K562 (cell line): ENCODE results near the gene C1QA. TPM values are rescaled to one million over a fixed set of nuclear protein-coding genes. Genes with fewer than 3 reads are reported as not detected.

Experiments
- ATAC-seq: fragments of 200-7000 bp; cut with Tn5 transposase; 3 replicates; pipeline ENCODE4 v1.9.1; 2020; ENCODE audit warnings: moderate library complexity
- BruUV-seq: library from RNA; stranded (reverse); fragments of 400-500 nt; replicated peaks from 2 replicates; lab custom pipeline; 2021; lab: Mats Ljungman, UMichigan
- CTCF ChIA-PET: fragments of 300-600 bp; formaldehyde crosslinking; extraction: SDS; loops from one replicate; lab custom pipeline; 2021; ENCODE audit warnings: low intra/inter-chr PET ratio; lab: Yijun Ruan, JAX
- POLR2A ChIA-PET: fragments of 300-600, 350-650 bp; sonication (Branson Sonifier 250); formaldehyde crosslinking; extraction: SDS; loops from one replicate; lab custom pipeline; 2021; ENCODE audit warnings: antibody characterized with exemption, inconsistent platforms; lab: Yijun Ruan, JAX
- DNase-seq, 4 experiments: peaks; one replicate each; pipeline versions ENCODE4 v3.0.0 to v3.0.0-alpha.2; 2011 to 2018; ENCODE audit warnings: low spot score in 3 of 4, mixed read lengths in 3 of 4; ENCODE audit errors: extremely low read depth in 1 of 4
- FAIRE-seq: peaks from 2 replicates; lab custom pipeline; 2011; peaks lifted over from hg19 to GRCh38; lab: Jason Lieb, UNC
- H2AFZ ChIP-seq: 2 replicates; pipeline ENCODE4 v1.6.0; 2011; ENCODE audit warnings: low read depth, low read length, control low read depth, inconsistent platforms
- H3K27ac ChIP-seq: fragments of 200-600 bp; 3 replicates; pipeline ENCODE4 v1.8.0; 2011; ENCODE audit warnings: low read depth, mild to moderate bottlenecking, control low read depth, inconsistent platforms, low read length, moderate library complexity, mixed read lengths; ENCODE audit errors: extremely low read depth
- H3K27me3 ChIP-seq, 2 experiments: fragments of 300-600 bp in 1 of 2; 2 replicates in 1 of 2; 3 replicates in 1 of 2; pipeline versions ENCODE4 v1.6.0 to v1.8.0; 2011; ENCODE audit warnings: inconsistent platforms in 2 of 2, low read length in 2 of 2, mild to moderate bottlenecking in 1 of 2, mixed read lengths in 1 of 2, moderate library complexity in 1 of 2; ENCODE audit not compliant: control insufficient read depth in 2 of 2, insufficient read depth in 2 of 2
- H3K36me3 ChIP-seq: fragments of 300-600 bp; 3 replicates; pipeline ENCODE4 v1.8.0; 2011; ENCODE audit warnings: mild to moderate bottlenecking, low read length, inconsistent platforms; ENCODE audit not compliant: control insufficient read depth, insufficient read depth
- H3K4me1 ChIP-seq, 2 experiments: fragments of 200-600 bp in 1 of 2; replicated peaks in 1 of 2; 2 replicates in 1 of 2; 3 replicates in 1 of 2; pipeline versions ENCODE4 v1.5.1 to v1.8.0; 2011; ENCODE audit warnings: inconsistent platforms in 2 of 2, low read length in 2 of 2, mild to moderate bottlenecking in 1 of 2, mixed read lengths in 1 of 2, moderate library complexity in 1 of 2; ENCODE audit not compliant: control insufficient read depth in 2 of 2, insufficient read depth in 2 of 2
- H3K4me2 ChIP-seq: 2 replicates; pipeline ENCODE4 v1.6.1; 2011; ENCODE audit warnings: low read length, control low read depth, inconsistent platforms, mixed read lengths; ENCODE audit not compliant: insufficient read depth
- H3K4me3 ChIP-seq: fragments of 200-600 bp; sonication (generic), shearing (Covaris generic); 2 replicates; pipeline ENCODE4 v1.5.1; 2016; ENCODE audit warnings: control low read depth, inconsistent platforms
- H3K79me2 ChIP-seq: fragments of 200-600 bp; 3 replicates; pipeline ENCODE4 v1.8.0; 2011; ENCODE audit warnings: low read length, inconsistent platforms; ENCODE audit not compliant: control insufficient read depth, insufficient read depth
- H3K9ac ChIP-seq, 2 experiments: 2 replicates each; pipeline versions ENCODE4 v1.6.0 to v1.6.1; 2011; ENCODE audit warnings: low read depth in 2 of 2, low read length in 2 of 2, control low read depth in 1 of 2, inconsistent platforms in 1 of 2, mild to moderate bottlenecking in 1 of 2, mixed read lengths in 1 of 2; ENCODE audit not compliant: insufficient read depth in 1 of 2
- H3K9me1 ChIP-seq: one replicate; pipeline ENCODE4 v1.6.0; 2011; ENCODE audit warnings: inconsistent platforms, mild to moderate bottlenecking, low read length, moderate library complexity; ENCODE audit not compliant: control insufficient read depth, insufficient read depth
- H3K9me3 ChIP-seq: replicated peaks from 2 replicates; pipeline ENCODE4 v1.5.1; 2011; ENCODE audit warnings: low read depth, low read length, inconsistent platforms; ENCODE audit not compliant: control insufficient read depth, insufficient read depth
- H4K20me1 ChIP-seq: replicated peaks from 2 replicates; pipeline ENCODE4 v1.6.1; 2011; ENCODE audit warnings: low read length, inconsistent platforms, mixed read lengths; ENCODE audit not compliant: control insufficient read depth, insufficient read depth
- CTBP1 ChIP-seq: fragments of 450-650 bp; IDR thresholded peaks from 2 replicates; pipeline ENCODE4 v1.6.1; 2016; ENCODE audit warnings: borderline replicate concordance
- FOXM1 ChIP-seq, 2 experiments: fragments of 450-650 bp in 1 of 2; sonication (generic) in 1 of 2; formaldehyde crosslinking in 1 of 2; IDR thresholded peaks; 2 replicates each; pipeline versions ENCODE4 v1.6.1 to v1.9.0; 2017 to 2022; ENCODE audit warnings: low read depth in 2 of 2, mild to moderate bottlenecking in 2 of 2, missing genetic modification reagents in 1 of 2, moderate library complexity in 1 of 2
- MCM2 ChIP-seq: fragments of 450-650 bp; IDR thresholded peaks from 2 replicates; pipeline ENCODE4 v1.6.1; 2017; ENCODE audit warnings: low read depth, mild to moderate bottlenecking
- MCM7 ChIP-seq, 2 experiments: fragments of 450-650 bp; IDR thresholded peaks; 2 replicates each; pipeline ENCODE4 v1.6.1; 2016 to 2018
- MECOM ChIP-seq: fragments of 250-450 bp; sonication (Bioruptor Pico); IDR thresholded peaks from 2 replicates; pipeline ENCODE4 v1.8.0; 2022; ENCODE audit warnings: inconsistent platforms
- MYBL2 ChIP-seq, 2 experiments: fragments of 450-650 bp in 1 of 2; sonication (generic) in 1 of 2; formaldehyde crosslinking in 1 of 2; IDR thresholded peaks; 2 replicates each; pipeline versions ENCODE4 v1.6.1 to v1.8.1; 2017 to 2022; ENCODE audit warnings: borderline replicate concordance in 1 of 2, inconsistent platforms in 1 of 2, low read depth in 1 of 2, mild to moderate bottlenecking in 1 of 2, missing genetic modification reagents in 1 of 2, moderate library complexity in 1 of 2
- NEUROD1 ChIP-seq: fragments of 150-350 bp; IDR thresholded peaks from 2 replicates; pipeline ENCODE4 v1.6.1; 2014; ENCODE audit warnings: borderline replicate concordance, low read length, low read depth; ENCODE audit not compliant: partially characterized antibody
- NFATC3 ChIP-seq: fragments of 450-650 bp; IDR thresholded peaks from 2 replicates; pipeline ENCODE4 v1.6.1; 2017; ENCODE audit warnings: mild to moderate bottlenecking
- POLR3A ChIP-seq: IDR thresholded peaks from 2 replicates; pipeline ENCODE4 v1.6.1; 2011; ENCODE audit warnings: borderline replicate concordance, mild to moderate bottlenecking, moderate library complexity; ENCODE audit not compliant: insufficient read length, insufficient read depth; ENCODE audit errors: extremely low read depth
- PRPF4 ChIP-seq: fragments of 200-400 bp; formaldehyde crosslinking; IDR thresholded peaks from one replicate; pipeline ENCODE4 v1.6.1; 2017; ENCODE audit warnings: low read length, low read depth, mild to moderate bottlenecking; ENCODE audit not compliant: insufficient read depth, poor library complexity, severe bottlenecking
- STAT5A ChIP-seq: IDR thresholded peaks from 2 replicates; pipeline ENCODE4 v1.6.1; 2012; ENCODE audit warnings: low read length, inconsistent platforms, borderline replicate concordance
- ZFP1 ChIP-seq: fragments of 450-650 bp; formaldehyde crosslinking; IDR thresholded peaks from 2 replicates; pipeline ENCODE4 v1.4.0; 2020; ENCODE audit warnings: mild to moderate bottlenecking, mixed read lengths
- ZNF197 ChIP-seq: fragments of 200-800 bp; sonication (Bioruptor generic); IDR thresholded peaks from 2 replicates; pipeline ENCODE4 v1.6.1; 2016; ENCODE audit warnings: low read depth, missing genetic modification characterization, missing compliant biosample characterization
- ZNF217 ChIP-seq: sonication (generic); formaldehyde crosslinking; IDR thresholded peaks from 2 replicates; pipeline ENCODE4 v1.8.0; 2022; ENCODE audit warnings: mild to moderate bottlenecking, missing genetic modification reagents
- ZNF507 ChIP-seq: conservative IDR thresholded peaks from 2 replicates; pipeline ENCODE4 v1.6.1; 2017; ENCODE audit warnings: missing genetic modification characterization, missing compliant biosample characterization
- ZNF586 ChIP-seq: fragments of 450-650 bp; formaldehyde crosslinking; conservative IDR thresholded peaks from 2 replicates; pipeline ENCODE4 v1.4.0; 2020; ENCODE audit warnings: mild to moderate bottlenecking, moderate library complexity
- ZNF75A ChIP-seq: fragments of 450-650 bp; formaldehyde crosslinking; IDR thresholded peaks from 2 replicates; pipeline ENCODE4 v1.4.0; 2020; ENCODE audit warnings: mild to moderate bottlenecking
- WGBS: fragments of 100-300 bp; shearing (Covaris generic); methylation state at CpG from one replicate; pipeline ENCODE4 v1.1.6; 2016; ENCODE audit warnings: low coverage, mixed read lengths; ENCODE audit not compliant: insufficient coverage; ENCODE audit errors: missing lambda C conversion rate; 5-methylcytosine and 5-hydroxymethylcytosine counted together
- in situ Hi-C: fragments of 300-500 bp; cut with MboI; formaldehyde crosslinking; loops from 4 replicates; pipeline ENCODE4 v1.15.0; 2018; ENCODE audit warnings: inconsistent platforms, mixed read lengths
- intact Hi-C: fragments of 100-400 bp; cut with micrococcal nuclease; formaldehyde crosslinking; loops from 2 replicates; pipeline ENCODE4 v1.14.2; 2022
- polyA plus RNA-seq, 8 experiments: library from polyadenylated mRNA; depleted of rRNA in 4 of 8; stranded (reverse) in 5 of 8; unstranded in 3 of 8; fragments of >200 nt; fragmentation: Nextera tagmentation in 2 of 8; fragmentation: Illumina TruSeq in 1 of 8; extraction: Ambion mirVana in 2 of 8; extraction: Trizol in 1 of 8; gene quantifications; 2 replicates each; pipeline versions ENCODE4 v1.2.1 to v1.2.3, GENCODE V29; 2011 to 2014; ENCODE audit warnings: inconsistent platforms in 1 of 8, missing spikeins in 1 of 8
- total RNA-seq, 7 experiments: library from RNA; depleted of rRNA in 6 of 7; stranded (reverse); fragments of >200 nt in 6 of 7; fragmentation: Illumina TruSeq in 2 of 7; extraction: Trizol in 2 of 7; gene quantifications; 2 replicates each; pipeline versions ENCODE4 v1.2.1 to v1.2.3, GENCODE V29; 2011 to 2021; ENCODE audit warnings: low replicate concordance in 1 of 7

The C1QA gene
- total and polyA plus RNA-seq, 9 of the 15 experiments (the other 6 are each of a cell fraction or from before 2014, with no cell fraction given), result 0.71 TPM; not detected in 8

DNA sequence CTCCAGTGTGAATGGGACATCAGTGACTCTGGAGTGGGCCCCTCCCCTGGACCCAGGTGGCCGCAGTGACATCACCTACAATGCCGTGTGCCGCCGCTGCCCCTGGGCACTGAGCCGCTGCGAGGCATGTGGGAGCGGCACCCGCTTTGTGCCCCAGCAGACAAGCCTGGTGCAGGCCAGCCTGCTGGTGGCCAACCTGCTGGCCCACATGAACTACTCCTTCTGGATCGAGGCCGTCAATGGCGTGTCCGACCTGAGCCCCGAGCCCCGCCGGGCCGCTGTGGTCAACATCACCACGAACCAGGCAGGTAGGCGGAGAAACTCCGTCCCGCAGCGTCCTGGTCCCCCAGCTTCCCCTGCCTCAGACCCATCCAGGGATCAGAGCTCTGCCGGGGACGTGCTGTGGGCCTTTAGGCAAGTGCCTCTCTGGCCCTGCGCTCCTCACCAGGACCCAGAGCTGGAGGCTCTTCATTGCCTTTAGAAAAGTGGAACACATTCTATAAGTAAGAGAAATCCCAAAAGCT, 47.5 kb upstream of the C1QA start:
- in situ Hi-C loops (no loop called here), intact Hi-C loops (no loop called here)
- ATAC-seq (no peak), FAIRE-seq (no peak), DNase-seq (no peak)
- Histone ChIP-seq H3K27ac (no peak overlapping the region), H3K9ac (no peak overlapping the region), H4K20me1 (peaks cover 23% of the 10 kb centered on the region), H3K27me3 (peaks cover 31 to 87% of the 10 kb centered on the region in 2 experiments; a peak in 4 of 5 replicates), H3K4me3 (no peak overlapping the region), H3K4me2 (no peak overlapping the region), H3K36me3 (no peaks in the 10 kb centered on the region), H3K9me3 (no peaks in the 10 kb centered on the region), H2AFZ (no peak overlapping the region), H3K4me1 (peaks cover 0 to 13% of the 10 kb centered on the region in 2 experiments; a peak in 1 of 5 replicates), H3K79me2 (no peaks in the 10 kb centered on the region), H3K9me1 (peaks cover 2% of the 10 kb centered on the region)
- BruUV-seq, result no TSS peak
- ChIA-PET CTCF (no interaction called here), POLR2A (no interaction called here)
- under 1% methylated on average over 24 of the region's 24 CpGs for WGBS
- no peak for TF ChIP-seq ZNF507

DNA sequence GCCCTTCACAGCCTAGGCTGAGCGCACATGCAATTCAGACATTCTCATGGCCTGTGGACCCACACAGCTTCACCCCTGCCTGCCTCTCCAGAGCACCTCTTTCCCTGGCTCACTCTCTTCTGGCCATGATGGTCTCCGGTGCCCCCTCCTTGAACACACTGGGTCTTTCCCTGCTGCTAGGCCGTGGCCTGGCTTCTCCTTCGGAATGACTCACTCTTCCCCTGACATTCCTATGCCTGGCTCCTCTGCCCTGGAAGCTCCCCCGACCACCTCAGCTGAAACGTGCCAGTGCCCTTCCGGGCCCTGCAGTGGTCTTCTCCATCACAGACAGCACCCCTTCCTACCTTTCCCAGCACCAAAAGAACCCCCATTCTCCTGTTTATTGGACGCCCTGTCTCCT, 44.9 kb upstream of the C1QA start:
- H3K27me3 ChIP-seq, result peaks cover 34 to 85% of the 10 kb centered on the region in 2 experiments; a peak in 4 of 5 replicates
- H3K4me3 ChIP-seq, result no peak overlapping the region
- H3K27ac ChIP-seq, result no peak overlapping the region
- no peak for ATAC-seq
- H2AFZ ChIP-seq, result no peak overlapping the region
- ChIA-PET POLR2A (interaction anchor here (0.6 to 1.3 kb wide), 2 partner anchors 9 to 22 kb away, joined by 3 to 4 read pairs; no protein-coding TSS in a partner anchor), CTCF (no interaction called here)
- no peaks in the 10 kb centered on the region for H3K36me3 ChIP-seq
- H3K9me1 ChIP-seq, result peaks cover 4% of the 10 kb centered on the region
- no peaks in the 10 kb centered on the region for H3K79me2 ChIP-seq
- peaks cover 0 to 17% of the 10 kb centered on the region in 2 experiments; a peak in 1 of 5 replicates for H3K4me1 ChIP-seq
- TF ChIP-seq MCM2 (no peak), ZFP1 (no peak), NEUROD1 (no peak), ZNF75A (CRISPR knock-in tag) (no peak), NFATC3 (no peak), MCM7 (IDR thresholded peaks at IDR 0.05) (no peak), POLR3A (no peak), PRPF4 (no peak), CTBP1 (no peak), MECOM (CRISPR knock-in tag) (no peak), ZNF217 (CRISPR knock-in tag) (no peak), ZNF197 (no peak), ZNF586 (CRISPR knock-in tag) (no peak), STAT5A (no peak), MYBL2 (IDR thresholded peaks at IDR 0.05; ENCODE audit: low read depth) (no peak), MYBL2 (CRISPR knock-in tag; IDR thresholded peaks at IDR 0.05; ENCODE audit: borderline replicate concordance) (no peak), FOXM1 (IDR thresholded peaks at IDR 0.05; ENCODE audit: low read depth) (no peak), FOXM1 (CRISPR knock-in tag; IDR thresholded peaks at IDR 0.05; ENCODE audit: low read depth) (no peak)
- no peak overlapping the region for H3K4me2 ChIP-seq
- intact Hi-C loops (no loop called here), in situ Hi-C loops (no loop called here)
- DNase-seq, result no peak
- FAIRE-seq, result no peak
- WGBS, result under 1% methylated on average over 8 of the region's 8 CpGs
- H3K9ac ChIP-seq, result no peak overlapping the region
- BruUV-seq, result no TSS peak
- H3K9me3 ChIP-seq, result no peaks in the 10 kb centered on the region
- peaks cover 22% of the 10 kb centered on the region for H4K20me1 ChIP-seq
